ENCODE measurements around the gene ZDHHC19.
A peak's percentile ranks its signal among the peaks of the same experiment; 100 is the strongest.
"Not testable (repeated sequence)": the region's sequence is repeated elsewhere in the genome, so short reads cannot be mapped to it uniquely, and the experiment has no call there.

Gene ZDHHC19

DNA sequence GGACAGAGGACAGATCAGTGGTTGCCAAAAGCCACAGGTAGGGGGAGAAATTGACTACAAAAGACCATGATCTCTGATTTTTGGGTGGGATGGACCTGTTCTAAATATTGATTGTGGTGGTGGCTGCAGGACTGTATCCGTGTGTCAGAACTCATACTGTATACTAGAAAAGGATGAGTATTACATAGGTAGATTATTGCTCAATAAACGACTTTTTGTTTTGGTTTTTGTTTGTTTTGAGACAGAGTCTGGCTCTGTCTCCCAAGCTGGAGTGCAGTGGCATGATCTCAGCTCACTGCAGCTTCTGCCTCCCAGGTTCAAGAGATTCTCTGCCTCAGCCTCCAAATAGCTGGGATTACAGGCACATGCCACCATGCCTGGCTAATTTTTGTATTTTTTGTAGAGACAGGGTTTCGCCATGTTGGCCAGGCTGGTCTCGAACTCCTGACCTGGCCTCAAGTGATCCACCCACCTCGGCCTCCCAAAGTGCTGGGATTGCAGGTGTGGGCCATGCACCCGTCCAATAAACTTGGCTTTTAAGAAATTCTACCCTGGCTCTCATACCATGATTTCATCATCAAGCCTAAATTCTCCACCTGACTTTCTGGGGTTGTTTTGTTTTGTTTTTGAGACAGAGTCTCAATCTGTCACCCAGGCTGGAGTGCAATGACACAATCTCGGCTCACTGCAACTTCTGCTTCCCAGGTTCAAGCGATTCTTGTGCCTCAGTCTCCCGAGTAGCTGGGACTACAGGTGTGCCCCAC lies 5.6 kb downstream of the ZDHHC19 start:
- not testable (repeated sequence) for DNase-seq (ENCODE audit: low read depth in 1 of 2, low spot score in 1 of 2)

DNA sequence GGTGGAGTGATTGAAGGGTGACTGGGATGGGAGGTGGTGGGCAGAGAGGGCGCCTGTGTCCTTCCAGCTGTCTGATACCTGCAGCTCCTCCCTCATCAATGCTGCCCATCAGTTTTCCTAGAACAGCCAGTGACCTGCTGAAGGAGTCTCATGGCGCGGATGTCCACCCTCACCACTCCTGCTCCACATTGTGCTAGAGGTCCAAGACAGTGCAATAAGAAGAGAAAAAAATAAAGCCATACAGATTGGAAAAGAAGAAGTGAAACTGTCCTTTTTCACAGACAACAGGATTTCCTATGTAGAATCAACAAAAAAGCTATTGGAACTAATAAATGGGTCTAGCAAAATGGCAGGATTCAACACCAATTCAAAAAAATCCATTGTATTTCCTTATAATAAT lies 7.4 kb downstream of the ZDHHC19 start:
- DNase-seq (ENCODE audit: low read depth in 1 of 2, low spot score in 1 of 2), result no peak

DNA sequence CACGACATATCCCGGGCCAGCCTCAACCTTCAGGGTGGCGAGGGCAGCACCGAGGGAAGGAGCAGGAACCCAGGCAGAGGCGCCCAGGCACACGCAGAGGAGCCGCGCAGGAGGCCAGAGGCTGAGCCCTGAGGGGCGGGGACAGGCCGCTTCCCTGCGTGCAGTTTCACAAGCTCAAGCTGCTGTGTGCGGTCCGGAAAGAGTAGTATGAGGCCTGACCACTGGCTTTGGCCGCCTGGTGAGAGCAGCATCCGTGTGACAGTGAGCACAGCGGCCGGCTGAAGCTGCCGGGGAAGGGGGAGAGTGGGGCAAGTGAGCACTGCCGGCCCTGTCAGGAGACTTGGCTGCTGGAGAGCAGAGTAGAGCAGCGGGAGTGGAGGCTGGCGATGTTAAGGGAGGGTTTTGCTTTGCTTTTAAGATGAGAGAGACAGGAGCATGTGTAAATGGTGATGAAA lies 8.7 kb downstream of the ZDHHC19 start:
- no peak for DNase-seq (ENCODE audit: low read depth in 1 of 2, low spot score in 1 of 2)

DNA sequence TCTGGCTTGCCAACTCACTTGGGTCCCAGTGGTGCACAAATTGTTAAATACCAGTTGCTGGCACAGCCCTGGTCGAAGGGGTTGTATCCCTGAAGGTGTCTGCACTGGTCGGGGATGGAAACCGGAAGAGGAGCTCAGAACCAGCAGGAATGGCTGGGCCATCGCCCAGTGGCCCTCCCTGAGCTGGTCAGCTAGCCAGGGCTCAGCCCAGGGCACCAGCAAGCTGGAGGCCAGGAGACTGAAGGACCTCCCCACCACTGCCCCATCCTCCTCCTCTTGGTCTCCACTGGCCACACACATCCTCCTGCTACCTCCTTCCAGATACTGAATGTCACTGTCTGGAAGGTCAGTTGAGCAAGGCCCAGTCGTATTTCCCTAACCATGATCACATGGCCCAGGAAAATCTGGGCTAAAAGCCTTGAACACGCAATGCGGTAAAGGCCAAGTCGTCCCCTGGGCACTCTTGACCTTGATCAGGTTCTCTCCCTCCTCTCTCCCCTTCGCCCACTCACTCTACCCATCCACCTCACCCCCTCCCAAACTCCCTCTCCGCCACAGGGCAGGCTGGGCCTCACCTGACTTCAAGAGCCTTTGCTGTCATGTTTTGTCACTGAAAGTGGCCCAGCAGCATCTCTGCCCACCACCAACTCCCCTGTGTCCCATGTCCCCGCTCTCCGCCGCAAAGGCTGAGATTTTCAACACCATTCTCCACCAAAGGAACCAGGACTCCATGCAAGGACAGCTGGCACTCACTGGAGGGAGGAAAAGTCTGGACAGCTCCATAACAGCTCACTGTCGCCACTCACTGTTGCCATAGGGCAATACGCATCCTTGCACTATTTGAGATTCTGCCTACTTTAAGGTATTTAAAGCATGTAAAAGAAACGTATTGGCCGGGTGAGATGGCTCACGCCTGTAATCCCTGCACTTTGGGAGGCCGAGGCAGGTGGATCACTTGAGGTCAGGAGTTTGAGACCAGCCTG lies 12.1 kb downstream of the ZDHHC19 start:
- DNase-seq (ENCODE audit: low read depth in 1 of 2, low spot score in 1 of 2), result no peak

DNA sequence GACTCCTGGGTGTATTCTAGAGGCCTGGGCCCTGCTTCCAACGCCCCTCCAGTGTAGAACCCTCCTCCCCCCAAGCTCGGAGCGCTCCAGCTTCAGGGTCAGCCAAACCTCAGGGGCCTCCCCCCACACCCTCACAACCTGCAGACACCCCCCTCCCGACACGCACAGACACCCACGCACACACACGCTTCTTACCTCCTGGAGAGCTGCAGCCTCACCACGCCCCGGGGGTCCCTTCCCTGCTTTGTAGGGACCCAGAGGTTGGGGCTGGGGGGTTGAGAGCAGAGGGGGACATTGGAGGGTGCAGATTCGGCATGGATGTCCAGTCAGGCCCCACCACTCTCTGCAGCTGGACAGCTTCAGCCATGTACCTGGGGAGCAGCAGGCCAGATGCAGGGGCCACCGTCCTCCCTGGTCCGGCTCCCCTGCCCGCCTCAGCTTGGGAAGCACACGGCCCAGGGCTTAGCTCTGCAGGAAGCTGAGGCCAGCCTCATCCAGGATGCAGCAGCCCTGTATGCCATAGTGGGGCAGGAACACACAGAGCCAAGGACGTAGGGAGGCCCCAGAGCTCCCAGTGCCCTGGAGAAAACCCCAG lies 13.0 kb downstream of the ZDHHC19 start:
- DNase-seq (ENCODE audit: low read depth in 1 of 2, low spot score in 1 of 2), result no peak

GRCh38 chr3:196197524-196197923 lies 13.7 kb downstream of the ZDHHC19 start:
- DNase-seq (ENCODE audit: low read depth in 1 of 2, low spot score in 1 of 2), result no peak

GRCh38 chr3:196195664-196196265 lies 15.4 kb downstream of the ZDHHC19 start:
- DNase-seq (ENCODE audit: low read depth in 1 of 2, low spot score in 1 of 2), result no peak

- no peak for DNase-seq (ENCODE audit: low read depth in 1 of 2, low spot score in 1 of 2)
Observed at GRCh38 chr3:196194542-196194915, 16.7 kb downstream of the ZDHHC19 start.

DNA sequence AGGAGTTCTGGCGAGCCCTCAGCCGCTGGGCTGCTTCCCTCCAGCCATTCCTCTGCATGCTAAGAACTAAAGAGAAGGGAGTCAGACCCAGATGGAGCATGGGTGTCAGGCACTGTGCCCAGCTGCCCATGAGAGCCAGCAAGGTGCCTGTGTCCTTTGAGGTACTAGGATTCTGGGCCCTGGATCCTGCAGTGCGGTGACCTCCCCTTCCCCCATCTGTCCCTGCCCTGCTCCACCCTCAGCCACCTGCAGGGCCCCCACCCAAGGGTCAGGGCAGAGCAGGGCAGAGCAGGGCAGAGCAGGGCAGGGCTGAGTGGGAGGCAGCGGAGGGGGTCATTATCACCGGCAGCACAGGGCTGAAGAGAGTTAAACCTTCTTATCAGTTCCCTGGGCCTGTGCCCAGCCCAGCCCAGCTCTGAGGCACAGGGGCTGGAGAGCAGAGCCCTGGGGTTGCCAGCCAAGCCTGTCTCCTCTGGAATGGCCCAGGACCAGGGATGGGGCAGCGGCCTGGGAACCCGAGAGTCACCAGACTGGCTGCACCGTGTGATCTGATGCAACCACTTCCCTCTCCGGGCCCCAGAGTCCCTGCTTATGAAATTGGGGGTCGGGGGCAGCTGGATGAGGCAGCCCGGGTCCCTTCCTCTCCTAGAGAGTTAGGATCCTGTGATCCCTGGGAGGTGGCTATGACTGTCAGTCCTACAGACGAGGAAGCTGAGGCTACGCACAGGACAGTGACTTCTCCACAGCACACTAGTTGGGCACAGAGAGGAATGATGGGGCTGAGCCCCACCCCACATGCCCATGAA lies 17.3 kb downstream of the ZDHHC19 start:
- DNase-seq (ENCODE audit: low read depth in 1 of 2, low spot score in 1 of 2), result no peak

DNA sequence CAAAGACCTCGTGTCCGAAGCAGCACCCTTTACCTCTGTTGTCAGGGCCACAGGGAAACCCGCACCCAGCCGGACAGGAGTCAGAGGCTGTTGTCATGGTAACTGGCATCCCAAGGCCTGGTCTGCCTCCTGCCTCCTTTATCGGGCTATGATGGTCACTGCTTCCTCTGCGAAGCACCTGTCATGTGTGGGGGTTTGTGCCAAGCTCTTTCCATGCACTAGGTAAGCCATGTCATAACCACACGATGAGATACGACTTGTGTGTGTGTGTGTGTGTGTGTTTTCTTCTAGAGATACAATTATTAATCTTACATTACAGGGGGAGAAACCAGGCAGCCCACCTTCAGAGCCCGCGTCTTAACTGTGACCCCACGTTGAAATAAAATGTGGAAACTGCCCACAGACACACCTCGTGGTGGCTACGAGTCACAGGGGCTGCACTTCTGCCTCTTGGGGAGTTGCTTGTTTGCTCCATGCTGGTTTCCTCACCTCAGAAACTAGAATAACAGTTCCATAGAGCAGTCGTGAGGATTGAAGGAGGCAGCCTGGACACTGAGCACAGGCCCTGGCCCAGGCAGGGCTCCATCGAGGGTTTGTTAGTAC lies 18.0 kb downstream of the ZDHHC19 start:
- no peak for DNase-seq (ENCODE audit: low read depth in 1 of 2, low spot score in 1 of 2)

GRCh38 chr3:196192524-196193051 lies 18.6 kb downstream of the ZDHHC19 start:
- DNase-seq (ENCODE audit: low read depth in 1 of 2, low spot score in 1 of 2), result no peak

DNA sequence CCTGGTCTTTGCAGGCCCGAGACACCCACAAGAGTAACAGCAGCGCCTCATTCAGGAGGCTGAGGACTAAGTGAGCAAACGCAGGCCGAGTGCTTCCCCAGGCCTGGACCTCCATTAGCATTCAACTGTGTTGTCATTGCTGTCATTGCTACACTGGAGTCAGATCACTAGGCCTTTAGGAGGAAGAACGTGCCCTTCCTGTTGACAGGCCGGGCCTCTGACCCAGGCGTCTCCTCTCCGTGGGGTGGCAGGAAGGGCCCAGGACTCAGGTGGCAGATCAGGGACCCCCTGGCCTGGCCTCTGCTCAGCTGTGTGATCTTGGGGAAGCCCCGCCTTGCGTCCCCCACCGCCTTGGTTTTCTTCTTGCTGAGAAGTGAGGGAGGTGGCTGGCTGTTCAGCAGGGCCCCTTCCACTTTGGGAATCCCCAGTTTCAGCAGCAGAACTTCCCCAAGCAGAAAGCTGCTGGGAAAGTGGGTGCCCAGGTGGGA lies 19.1 kb downstream of the ZDHHC19 start:
- peak in 1 of 2 donors; percentile 27 for DNase-seq (ENCODE audit: low read depth in 1 of 2, low spot score in 1 of 2)

DNA sequence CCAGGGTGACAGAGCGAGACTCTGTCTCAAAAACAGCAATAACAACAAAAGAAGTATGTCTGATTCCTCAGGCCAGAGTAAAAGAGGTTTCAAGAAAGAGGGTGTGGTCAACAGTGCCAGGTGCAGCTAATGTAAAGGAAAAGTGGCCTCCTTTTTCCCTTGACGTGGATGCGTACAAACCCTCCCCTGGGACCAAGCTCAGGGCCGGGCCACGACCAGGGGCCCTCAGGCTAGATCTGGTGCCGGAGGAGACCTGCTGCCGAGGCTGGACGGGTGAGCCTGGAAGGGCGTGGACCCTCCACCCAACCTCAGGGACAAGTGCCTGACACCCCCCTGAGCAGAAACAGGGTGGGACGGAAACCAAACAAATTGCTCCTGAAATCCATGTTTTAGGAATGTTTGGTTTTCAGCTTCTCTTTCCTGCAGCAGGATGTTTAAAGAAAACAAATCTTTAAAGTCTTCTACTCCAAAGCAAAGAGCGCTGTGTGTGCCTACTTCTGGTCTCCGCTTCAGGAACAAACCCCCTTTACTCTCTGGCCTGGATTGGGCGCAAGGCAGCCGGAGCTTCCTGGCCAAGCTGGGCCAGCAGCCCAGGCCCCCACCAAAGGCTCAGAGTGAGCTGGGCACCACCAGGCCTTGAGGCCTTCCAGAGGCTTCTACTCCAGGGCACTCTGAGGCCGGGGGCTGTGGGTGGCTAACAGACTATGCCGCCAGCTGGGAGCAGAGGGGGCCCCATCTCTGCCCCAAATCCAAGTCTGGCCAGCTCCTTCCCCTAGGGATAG lies 21.4 kb downstream of the ZDHHC19 start:
- DNase-seq (ENCODE audit: low read depth in 1 of 2, low spot score in 1 of 2), result no peak

- no peak for DNase-seq (ENCODE audit: low read depth in 1 of 2, low spot score in 1 of 2)
Observed at GRCh38 chr3:196186651-196187573, 24.3 kb downstream of the ZDHHC19 start.

GRCh38 chr3:196184881-196185280 lies 26.3 kb downstream of the ZDHHC19 start:
- no peak for DNase-seq (ENCODE audit: low read depth in 1 of 2, low spot score in 1 of 2)

- not testable (repeated sequence) for DNase-seq (ENCODE audit: low read depth in 1 of 2, low spot score in 1 of 2)
Observed at GRCh38 chr3:196184169-196184432, 27.1 kb downstream of the ZDHHC19 start.

DNA sequence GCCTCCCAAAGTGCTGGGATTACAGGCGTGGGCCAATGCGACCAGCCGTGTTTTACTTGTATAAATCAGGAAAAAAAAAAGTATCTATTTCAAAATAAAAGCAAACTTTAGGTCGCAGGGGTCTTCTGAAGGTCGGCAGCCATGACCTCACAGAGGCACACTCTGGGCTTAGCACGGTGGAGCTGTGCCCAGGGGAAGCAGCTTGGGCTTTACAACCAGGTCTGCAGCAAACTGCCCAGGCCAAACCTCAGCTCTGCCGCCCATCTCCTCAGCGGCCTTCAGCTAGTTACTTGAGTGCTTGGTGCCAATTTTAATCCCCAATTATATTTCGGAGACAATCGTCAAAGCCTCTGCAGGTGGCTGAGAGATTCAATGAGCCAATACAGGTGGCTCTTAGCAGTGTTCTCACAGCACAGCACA lies 30.1 kb downstream of the ZDHHC19 start:
- no peak for DNase-seq (ENCODE audit: low read depth in 1 of 2, low spot score in 1 of 2)

DNA sequence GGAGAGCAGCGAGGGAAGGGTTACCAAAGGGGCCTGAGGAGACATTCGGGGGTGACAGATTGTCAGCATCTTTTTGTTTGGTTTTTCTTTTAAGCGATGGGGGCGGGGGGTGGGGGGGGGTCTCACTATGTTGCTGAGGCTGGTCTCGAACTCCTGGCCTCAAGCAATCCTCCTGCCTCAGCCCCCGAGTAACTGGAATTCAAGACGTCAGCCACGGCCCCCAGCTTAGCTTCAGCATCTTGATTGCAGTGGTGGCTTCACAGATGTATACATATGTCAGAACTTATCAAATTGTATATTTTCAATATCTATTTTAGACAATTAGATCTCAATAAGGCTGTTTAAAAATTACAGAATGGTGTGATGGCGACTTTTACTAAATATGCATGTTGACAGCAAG lies 30.9 kb downstream of the ZDHHC19 start:
- DNase-seq (ENCODE audit: low read depth in 1 of 2, low spot score in 1 of 2), result no peak
